Activated naive CD8-positive, alpha-beta T cell treated with anti-CD3 and anti-CD28 coated beads for 36 hours (primary cell): ENCODE results near the gene KLF6. TPM values are rescaled to one million over a fixed set of nuclear protein-coding genes. Genes with fewer than 3 reads are reported as not detected.

ENCODE experiments used
- DNase-seq: peaks from one replicate; pipeline ENCODE4 v3.0.0; 2021
- H3K27ac Mint-ChIP-seq: one replicate; pipeline ENCODE4 v1.8.0; 2022; ENCODE audit warnings: mild to moderate bottlenecking, moderate library complexity, mixed read lengths
- H3K27me3 Mint-ChIP-seq: one replicate; pipeline ENCODE4 v1.8.0; 2022; ENCODE audit warnings: mild to moderate bottlenecking, mixed read lengths
- H3K36me3 Mint-ChIP-seq: one replicate; pipeline ENCODE4 v1.8.0; 2021; ENCODE audit warnings: mild to moderate bottlenecking, mixed read lengths
- H3K4me1 Mint-ChIP-seq: one replicate; pipeline ENCODE4 v1.8.0; 2021; ENCODE audit warnings: mixed read lengths
- H3K4me3 Mint-ChIP-seq: one replicate; pipeline ENCODE4 v1.8.0; 2022; ENCODE audit warnings: mild to moderate bottlenecking, moderate library complexity, mixed read lengths
- H3K9me3 Mint-ChIP-seq: one replicate; pipeline ENCODE4 v1.8.0; 2022; ENCODE audit warnings: mixed read lengths
- total RNA-seq, 2 experiments: library from RNA; stranded (reverse); gene quantifications; one replicate each; pipeline ENCODE4 v1.2.3, GENCODE V29; 2021

The KLF6 gene
- total RNA-seq, 2 experiments from 2014 or later = 117 to 125 TPM

DNA sequence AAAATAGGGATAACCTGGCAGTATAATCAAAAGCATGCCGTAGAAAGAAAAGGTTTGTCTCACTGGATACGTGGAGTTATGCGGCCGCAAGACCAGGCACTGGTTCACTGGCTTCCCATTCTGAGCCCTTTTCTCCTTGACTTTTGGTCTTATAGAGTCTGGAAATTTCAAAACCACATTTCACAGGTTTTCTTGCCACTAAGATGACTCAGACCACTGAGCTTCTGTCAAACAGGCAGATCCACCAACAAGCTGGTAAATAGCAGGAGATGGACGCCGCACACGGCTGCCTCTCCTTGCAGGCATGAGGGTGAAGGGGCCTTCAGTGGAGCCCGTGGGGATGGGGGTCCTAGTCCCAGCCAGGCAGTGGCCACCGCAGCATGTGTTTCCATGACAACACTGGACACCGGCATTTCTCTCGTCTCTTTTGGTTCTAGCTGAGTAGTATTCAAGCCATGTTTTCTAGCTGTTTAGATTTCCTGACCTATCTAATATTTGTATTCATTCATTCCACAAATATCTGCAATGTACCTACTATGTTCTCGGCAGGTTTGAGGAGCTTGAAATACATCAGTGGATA, 55.5 kb downstream of the KLF6 start:
- H3K36me3 Mint-ChIP-seq = no peaks in the 10 kb centered on the region
- peaks cover 5% of the 10 kb centered on the region for H3K4me1 Mint-ChIP-seq
- H3K27ac Mint-ChIP-seq = no peak overlapping the region
- H3K9me3 Mint-ChIP-seq = peaks cover 4% of the 10 kb centered on the region
- DNase-seq = no peak
- peaks cover 5% of the 10 kb centered on the region for H3K27me3 Mint-ChIP-seq
- no peak overlapping the region for H3K4me3 Mint-ChIP-seq

GRCh38 chr10:3728563-3728962, 56.4 kb downstream of the KLF6 start:
- no peak for DNase-seq
- Mint-ChIP-seq H3K27ac (no peak overlapping the region), H3K9me3 (peaks cover 4% of the 10 kb centered on the region), H3K27me3 (peaks cover 5% of the 10 kb centered on the region), H3K36me3 (no peaks in the 10 kb centered on the region), H3K4me3 (no peak overlapping the region), H3K4me1 (peaks cover 5% of the 10 kb centered on the region)

GRCh38 chr10:3727268-3727667, 57.7 kb downstream of the KLF6 start:
- Mint-ChIP-seq H3K4me3 (no peak overlapping the region), H3K27me3 (peaks cover 5% of the 10 kb centered on the region), H3K36me3 (no peaks in the 10 kb centered on the region)

More at GRCh38 chr10:3727268-3727667, 57.7 kb downstream of the KLF6 start:
- H3K27ac Mint-ChIP-seq = no peak overlapping the region
- peaks cover 5% of the 10 kb centered on the region for H3K4me1 Mint-ChIP-seq
- peaks cover 1% of the 10 kb centered on the region for H3K9me3 Mint-ChIP-seq
- no peak for DNase-seq
